Measurements from ENCODE around the gene IGFBP5.

Gene IGFBP5

GRCh38 chr2:216635701-216636550 lies 59.4 kb downstream of the IGFBP5 start:
- DNase-seq (ENCODE audit: low read depth in 1 of 2, low spot score in 1 of 2), result no peak
- H3K27me3 ChIP-seq (ENCODE audit: insufficient read depth, poor library complexity, severe bottlenecking), result peaks cover 30% of the 10 kb centered on the region
- TF ChIP-seq REST (IDR thresholded peaks at IDR 0.05; ENCODE audit: insufficient replicate concordance, low read depth) (no peak), SPI1 (IDR thresholded peaks at IDR 0.05; ENCODE audit: borderline replicate concordance, low read depth) (no peak), GABPA (IDR thresholded peaks at IDR 0.05; ENCODE audit: low read depth) (no peak), POLR2AphosphoS5 (IDR thresholded peaks at IDR 0.05; ENCODE audit: low read depth) (no peak), CTCF (IDR thresholded peaks at IDR 0.05; ENCODE audit: insufficient read depth, low read length) (no peak)
- no peak overlapping the region for H3K4me3 ChIP-seq (replicated peaks; ENCODE audit: insufficient read depth, low read length)
- no peak overlapping the region for H3K27ac ChIP-seq (replicated peaks)

GRCh38 chr2:216635171-216635570 lies 60.2 kb downstream of the IGFBP5 start:
- Histone ChIP-seq H3K27me3 (ENCODE audit: insufficient read depth, poor library complexity, severe bottlenecking) (peaks cover 35% of the 10 kb centered on the region), H3K4me3 (replicated peaks; ENCODE audit: insufficient read depth, low read length) (no peak overlapping the region), H3K27ac (replicated peaks) (no peak overlapping the region)
- TF ChIP-seq SPI1 (IDR thresholded peaks at IDR 0.05; ENCODE audit: borderline replicate concordance, low read depth), result no peak
- TF ChIP-seq CTCF (IDR thresholded peaks at IDR 0.05; ENCODE audit: insufficient read depth, low read length), result no peak
- TF ChIP-seq REST (IDR thresholded peaks at IDR 0.05; ENCODE audit: insufficient replicate concordance, low read depth), result no peak
- TF ChIP-seq GABPA (IDR thresholded peaks at IDR 0.05; ENCODE audit: low read depth), result no peak
- no peak for TF ChIP-seq POLR2AphosphoS5 (IDR thresholded peaks at IDR 0.05; ENCODE audit: low read depth)
- DNase-seq (ENCODE audit: low read depth in 1 of 2, low spot score in 1 of 2), result no peak

GRCh38 chr2:216634370-216635148 lies 60.8 kb downstream of the IGFBP5 start:
- Histone ChIP-seq H3K27ac (replicated peaks) (no peak overlapping the region), H3K4me3 (replicated peaks; ENCODE audit: insufficient read depth, low read length) (no peak overlapping the region), H3K27me3 (ENCODE audit: insufficient read depth, poor library complexity, severe bottlenecking) (peaks cover 37% of the 10 kb centered on the region)
- TF ChIP-seq REST (IDR thresholded peaks at IDR 0.05; ENCODE audit: insufficient replicate concordance, low read depth) (no peak), GABPA (IDR thresholded peaks at IDR 0.05; ENCODE audit: low read depth) (no peak), SPI1 (IDR thresholded peaks at IDR 0.05; ENCODE audit: borderline replicate concordance, low read depth) (no peak), POLR2AphosphoS5 (IDR thresholded peaks at IDR 0.05; ENCODE audit: low read depth) (no peak), CTCF (IDR thresholded peaks at IDR 0.05; ENCODE audit: insufficient read depth, low read length) (no peak)
- no peak for DNase-seq (ENCODE audit: low read depth in 1 of 2, low spot score in 1 of 2)
